ENCODE data around the gene OR10A3.

DNA sequence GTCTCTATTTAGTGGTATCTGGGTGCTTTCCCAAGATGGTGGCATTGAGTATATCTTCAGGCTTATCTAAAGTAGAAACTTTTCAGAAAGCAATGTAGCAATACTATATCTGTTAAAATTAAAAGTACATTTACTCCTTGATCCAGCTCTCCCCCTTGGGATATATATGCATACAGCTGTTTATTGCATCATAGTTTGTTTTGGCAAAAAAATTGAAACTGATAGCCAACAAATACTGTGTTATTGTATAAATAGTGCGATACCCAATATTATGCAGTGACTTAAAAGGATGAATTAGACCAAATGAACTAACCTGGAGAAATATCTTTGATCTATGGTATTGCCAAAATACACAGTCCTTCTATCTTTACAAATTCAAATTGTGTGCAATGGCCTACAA, 8.4 kb upstream of the OR10A3 start:
- TF ChIP-seq, protein P1, sequence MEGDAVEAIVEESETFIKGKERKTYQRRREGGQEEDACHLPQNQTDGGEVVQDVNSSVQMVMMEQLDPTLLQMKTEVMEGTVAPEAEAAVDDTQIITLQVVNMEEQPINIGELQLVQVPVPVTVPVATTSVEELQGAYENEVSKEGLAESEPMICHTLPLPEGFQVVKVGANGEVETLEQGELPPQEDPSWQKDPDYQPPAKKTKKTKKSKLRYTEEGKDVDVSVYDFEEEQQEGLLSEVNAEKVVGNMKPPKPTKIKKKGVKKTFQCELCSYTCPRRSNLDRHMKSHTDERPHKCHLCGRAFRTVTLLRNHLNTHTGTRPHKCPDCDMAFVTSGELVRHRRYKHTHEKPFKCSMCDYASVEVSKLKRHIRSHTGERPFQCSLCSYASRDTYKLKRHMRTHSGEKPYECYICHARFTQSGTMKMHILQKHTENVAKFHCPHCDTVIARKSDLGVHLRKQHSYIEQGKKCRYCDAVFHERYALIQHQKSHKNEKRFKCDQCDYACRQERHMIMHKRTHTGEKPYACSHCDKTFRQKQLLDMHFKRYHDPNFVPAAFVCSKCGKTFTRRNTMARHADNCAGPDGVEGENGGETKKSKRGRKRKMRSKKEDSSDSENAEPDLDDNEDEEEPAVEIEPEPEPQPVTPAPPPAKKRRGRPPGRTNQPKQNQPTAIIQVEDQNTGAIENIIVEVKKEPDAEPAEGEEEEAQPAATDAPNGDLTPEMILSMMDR (conservative IDR thresholded peaks at IDR 0.05; ENCODE audit: low read depth, low read length): no peak
- TF ChIP-seq EZH2 (IDR thresholded peaks at IDR 0.05; ENCODE audit: borderline replicate concordance, low read depth, low read length, poor library complexity, severe bottlenecking): no peak

Measured in A673 (cell line).